ENCODE measurements around the gene HILPDA. TPM values are rescaled to one million over a fixed set of nuclear protein-coding genes. Genes with fewer than 3 reads are reported as not detected.
A peak's percentile ranks its signal among the peaks of the same experiment; 100 is the strongest.
"Not testable (repeated sequence)": the region's sequence is repeated elsewhere in the genome, so short reads cannot be mapped to it uniquely, and the experiment has no call there.

The HILPDA gene
- total and polyA plus RNA-seq, 3 donors from 2014 or later = 31.4 to 44.8 (median 34.3) TPM

DNA sequence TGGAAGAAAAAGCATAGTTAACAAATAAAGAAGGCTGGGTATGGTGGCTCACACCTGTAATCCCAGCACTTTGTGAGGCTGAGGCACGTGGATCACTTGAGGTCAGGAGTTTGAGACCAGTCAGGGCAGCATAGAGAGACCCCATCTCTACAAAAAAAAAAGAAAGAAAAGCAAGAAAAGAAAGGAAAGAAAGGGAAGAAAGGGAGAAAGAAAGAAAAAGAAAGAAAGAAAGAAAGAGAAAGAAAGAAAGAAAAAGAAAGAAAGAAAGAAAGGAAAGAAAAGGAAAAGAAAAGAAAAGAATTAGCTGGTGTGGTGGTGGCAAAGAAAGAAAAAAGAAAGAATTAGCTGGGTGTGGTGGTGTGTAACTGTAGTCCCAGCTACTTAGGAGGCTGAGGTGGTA, 3.1 kb upstream of the HILPDA start:
- intact Hi-C loops (cut with DNase I; ENCODE audit: low total_unique reads) = no loop called here
- Histone ChIP-seq H3K9me3 (no peaks in the 10 kb centered on the region), H3K4me1 (peaks cover 34% of the 10 kb centered on the region), H3K27ac (no peak overlapping the region), H3K4me3 (no peak overlapping the region), H3K27me3 (no peaks in the 10 kb centered on the region), H3K36me3 (ENCODE audit: low read depth, missing control alignments) (no peaks in the 10 kb centered on the region)
- TF ChIP-seq POLR2A (IDR thresholded peaks at IDR 0.05) = no peak
- TF ChIP-seq, protein P1, sequence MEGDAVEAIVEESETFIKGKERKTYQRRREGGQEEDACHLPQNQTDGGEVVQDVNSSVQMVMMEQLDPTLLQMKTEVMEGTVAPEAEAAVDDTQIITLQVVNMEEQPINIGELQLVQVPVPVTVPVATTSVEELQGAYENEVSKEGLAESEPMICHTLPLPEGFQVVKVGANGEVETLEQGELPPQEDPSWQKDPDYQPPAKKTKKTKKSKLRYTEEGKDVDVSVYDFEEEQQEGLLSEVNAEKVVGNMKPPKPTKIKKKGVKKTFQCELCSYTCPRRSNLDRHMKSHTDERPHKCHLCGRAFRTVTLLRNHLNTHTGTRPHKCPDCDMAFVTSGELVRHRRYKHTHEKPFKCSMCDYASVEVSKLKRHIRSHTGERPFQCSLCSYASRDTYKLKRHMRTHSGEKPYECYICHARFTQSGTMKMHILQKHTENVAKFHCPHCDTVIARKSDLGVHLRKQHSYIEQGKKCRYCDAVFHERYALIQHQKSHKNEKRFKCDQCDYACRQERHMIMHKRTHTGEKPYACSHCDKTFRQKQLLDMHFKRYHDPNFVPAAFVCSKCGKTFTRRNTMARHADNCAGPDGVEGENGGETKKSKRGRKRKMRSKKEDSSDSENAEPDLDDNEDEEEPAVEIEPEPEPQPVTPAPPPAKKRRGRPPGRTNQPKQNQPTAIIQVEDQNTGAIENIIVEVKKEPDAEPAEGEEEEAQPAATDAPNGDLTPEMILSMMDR (IDR thresholded peaks at IDR 0.05) = no peak
- 70 to 92% methylated on average over 1 of the region's 1 CpG for WGBS, 2 donors
- no peak for DNase-seq

DNA sequence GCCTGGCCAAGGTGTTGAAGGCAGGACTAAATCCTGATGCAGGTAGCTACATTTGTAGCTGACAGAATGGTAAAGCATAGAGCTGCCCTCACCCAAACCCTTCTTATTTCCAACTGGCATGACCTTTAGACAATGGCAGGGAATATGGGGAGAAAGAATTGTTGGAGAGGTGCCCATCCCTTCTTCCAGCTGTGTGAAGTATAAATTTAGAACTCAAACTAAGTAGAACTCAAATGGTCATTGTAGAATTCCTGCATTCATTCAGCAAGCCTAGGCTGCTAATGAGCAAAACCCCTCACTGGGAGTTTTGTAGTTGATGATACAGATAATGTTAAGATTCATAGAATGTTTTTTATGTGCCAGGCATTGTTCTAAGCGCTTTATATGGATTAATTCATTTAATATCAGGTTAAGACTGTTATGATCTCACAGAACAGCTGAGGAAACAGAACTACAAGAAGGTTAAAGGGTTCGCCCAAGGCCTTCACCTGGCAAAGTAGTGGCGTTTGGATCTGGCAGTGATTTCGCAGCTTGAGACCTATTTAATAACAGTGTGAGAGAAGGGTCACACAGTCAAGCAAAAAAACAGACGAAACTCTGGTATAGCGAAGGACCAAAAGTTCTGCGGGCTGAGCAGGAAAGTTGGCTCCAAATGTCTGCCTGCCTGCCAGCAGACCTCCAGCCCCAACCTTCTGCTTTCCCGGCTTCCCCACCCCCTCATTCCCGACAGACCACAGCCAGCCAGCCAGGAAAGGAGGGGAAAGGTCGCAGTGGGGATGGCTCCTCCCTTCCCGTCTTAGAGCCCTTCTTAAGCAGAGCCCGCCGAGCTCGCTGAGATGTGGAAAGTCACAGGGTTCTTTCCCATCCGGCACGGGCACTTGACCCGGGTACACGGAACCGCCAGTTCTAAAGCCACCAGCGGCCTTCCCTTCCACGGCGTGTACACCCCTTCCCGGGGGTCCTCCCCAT, 1.6 kb upstream of the HILPDA start:
- TF ChIP-seq, protein P1 (IDR thresholded peaks at IDR 0.05) = no peak
- no peak for TF ChIP-seq POLR2A (IDR thresholded peaks at IDR 0.05)
- H3K9me3 ChIP-seq = no peaks in the 10 kb centered on the region
- no peaks in the 10 kb centered on the region for H3K27me3 ChIP-seq
- intact Hi-C loops (cut with DNase I; ENCODE audit: low total_unique reads) = no loop called here
- WGBS, 2 donors = 12 to 17% methylated on average over 23 of the region's 23 CpGs
- H3K4me1 ChIP-seq = peaks cover 36% of the 10 kb centered on the region
- H3K36me3 ChIP-seq (ENCODE audit: low read depth, missing control alignments) = no peaks in the 10 kb centered on the region
- DNase-seq = peak; percentile 90
- peak overlapping the region in 1 of 2 donors; percentile 97 for H3K4me3 ChIP-seq
- H3K27ac ChIP-seq = peak overlapping the region; percentile 87 to 95

DNA sequence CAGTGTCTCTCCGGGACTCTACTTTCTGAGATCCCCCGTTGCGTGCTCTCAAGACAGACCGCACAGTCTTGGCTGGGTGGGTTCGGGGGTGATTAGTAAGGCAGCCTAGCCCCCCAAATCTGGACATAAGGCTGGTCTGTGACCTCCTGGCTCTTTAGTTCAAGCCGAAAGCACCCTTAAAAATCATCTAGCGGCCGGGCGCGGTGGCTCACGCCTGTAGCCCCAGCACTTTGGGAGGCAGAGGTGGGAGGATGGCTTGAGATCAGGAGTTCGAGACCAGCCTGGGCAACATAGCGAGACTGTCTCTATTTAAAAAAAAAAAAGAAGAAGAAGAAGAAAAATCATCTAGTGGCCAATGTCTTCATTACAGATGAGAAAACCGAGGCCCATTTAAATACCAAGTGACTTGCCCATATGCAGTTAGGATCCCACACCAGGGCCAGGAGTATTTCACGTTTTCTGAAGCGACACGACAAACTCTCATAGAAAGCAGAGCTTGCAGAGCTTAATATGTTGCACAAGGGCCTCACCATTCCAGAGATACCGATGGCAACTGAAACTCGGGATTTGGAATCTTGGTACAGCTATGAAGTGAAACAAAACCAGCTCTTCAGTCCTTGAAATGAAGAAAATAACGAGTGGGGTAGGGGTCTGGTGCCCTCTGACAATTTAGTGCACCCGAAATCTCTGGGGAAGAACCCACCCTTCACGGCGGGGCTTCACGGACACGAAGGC, 703 bp upstream of the HILPDA start:
- H3K27me3 ChIP-seq = no peaks in the 10 kb centered on the region
- H3K4me1 ChIP-seq = peaks cover 45% of the 10 kb centered on the region
- TF ChIP-seq, protein P1 (IDR thresholded peaks at IDR 0.05) = no peak
- TF ChIP-seq POLR2A (IDR thresholded peaks at IDR 0.05) = no peak
- H3K4me3 ChIP-seq = peak overlapping the region; percentile 94 to 97
- intact Hi-C loops (cut with DNase I; ENCODE audit: low total_unique reads) = no loop called here
- no peak for DNase-seq
- H3K36me3 ChIP-seq (ENCODE audit: low read depth, missing control alignments) = no peaks in the 10 kb centered on the region
- no peaks in the 10 kb centered on the region for H3K9me3 ChIP-seq
- 31 to 39% methylated on average over 18 to 25 of the region's 25 CpGs for WGBS, 2 donors
- peak overlapping the region; percentile 87 to 95 for H3K27ac ChIP-seq

DNA sequence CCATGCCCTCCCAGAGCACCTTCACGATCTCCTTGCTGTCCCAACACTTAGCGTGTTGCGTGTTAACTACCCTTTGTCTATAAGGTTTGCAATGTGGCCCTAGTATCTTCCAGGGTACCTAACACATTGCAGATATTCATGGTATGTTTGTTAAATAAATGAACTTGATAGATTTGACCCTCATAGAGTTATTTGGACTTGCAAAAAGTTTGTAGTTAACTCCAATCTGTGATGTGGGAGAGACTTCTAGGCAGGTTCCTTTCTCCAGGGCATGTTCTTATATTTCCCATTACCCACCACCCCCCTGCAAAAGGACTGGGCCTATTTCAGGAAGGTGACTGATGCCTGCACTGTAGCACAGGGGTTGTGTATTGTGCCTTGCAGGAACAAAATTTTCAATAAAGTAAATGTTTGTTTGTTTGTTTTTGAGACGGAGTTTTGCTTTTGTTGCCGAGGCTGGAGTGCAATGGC, 612 bp downstream of the HILPDA start:
- no peak for DNase-seq
- H3K4me1 ChIP-seq = peaks cover 45% of the 10 kb centered on the region
- no peaks in the 10 kb centered on the region for H3K9me3 ChIP-seq
- no peaks in the 10 kb centered on the region for H3K27me3 ChIP-seq
- intact Hi-C loops (cut with DNase I; ENCODE audit: low total_unique reads) = no loop called here
- no peaks in the 10 kb centered on the region for H3K36me3 ChIP-seq (ENCODE audit: low read depth, missing control alignments)
- peak overlapping the region; percentile 94 to 97 for H3K4me3 ChIP-seq
- 0% methylated on average over 5 of the region's 5 CpGs for WGBS, 2 donors
- peak overlapping the region; percentile 87 to 95 for H3K27ac ChIP-seq
- TF ChIP-seq, protein P1 (IDR thresholded peaks at IDR 0.05) = no peak
- TF ChIP-seq POLR2A (IDR thresholded peaks at IDR 0.05) = no peak

DNA sequence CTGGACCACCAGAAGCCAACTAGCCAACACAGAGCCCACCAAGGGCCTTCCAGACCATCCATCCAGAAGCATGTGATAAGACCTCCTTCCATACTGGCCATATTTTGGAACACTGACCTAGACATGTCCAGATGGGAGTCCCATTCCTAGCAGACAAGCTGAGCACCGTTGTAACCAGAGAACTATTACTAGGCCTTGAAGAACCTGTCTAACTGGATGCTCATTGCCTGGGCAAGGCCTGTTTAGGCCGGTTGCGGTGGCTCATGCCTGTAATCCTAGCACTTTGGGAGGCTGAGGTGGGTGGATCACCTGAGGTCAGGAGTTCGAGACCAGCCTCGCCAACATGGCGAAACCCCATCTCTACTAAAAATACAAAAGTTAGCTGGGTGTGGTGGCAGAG, 1.7 kb downstream of the HILPDA start:
- peaks cover 45% of the 10 kb centered on the region for H3K4me1 ChIP-seq
- H3K4me3 ChIP-seq; H3K9me3 ChIP-seq; H3K36me3 ChIP-seq (ENCODE audit: low read depth, missing control alignments); intact Hi-C loops (cut with DNase I; ENCODE audit: low total_unique reads); H3K27ac ChIP-seq; H3K27me3 ChIP-seq; DNase-seq: not testable (repeated sequence)
- WGBS, 2 donors = 77 to 91% methylated on average over 6 of the region's 6 CpGs
